SH-SY5Y (cell line): ENCODE measurements around the gene RPAIN.

Source experiments
- GATA2 ChIP-seq: IDR thresholded peaks from 2 replicates; pipeline ENCODE4 v1.6.1; 2011; ENCODE audit warnings: mild to moderate bottlenecking, low read depth, low read length
- GATA3 ChIP-seq: IDR thresholded peaks from 2 replicates; pipeline ENCODE4 v1.6.1; 2011; ENCODE audit warnings: low read depth, mild to moderate bottlenecking, low read length, moderate library complexity

- no peak for TF ChIP-seq GATA3
- no peak for TF ChIP-seq GATA2
Measured at GRCh38 chr17:5429191-5429887, 9.4 kb downstream of the RPAIN start.
